B cell (primary cell): ENCODE measurements around the gene EIF4A3. TPM values are rescaled to one million over a fixed set of nuclear protein-coding genes. Genes with fewer than 3 reads are reported as not detected.

Experiments used
- ATAC-seq: fragments of 200-7000 bp; cut with Tn5 transposase; one replicate; pipeline ENCODE4 v1.10.0; 2021; ENCODE audit warnings: low read depth, mild to moderate bottlenecking, moderate number of reproducible peaks, moderate library complexity
- CTCF ChIA-PET: fragments of 350-600 bp; sonication (Branson Sonifier 250); formaldehyde crosslinking; loops from one replicate; lab custom pipeline; 2021; ENCODE audit warnings: antibody characterized with exemption, inconsistent platforms; lab: Charles Lee
- POLR2A ChIA-PET: fragments of 350-600 bp; sonication (Branson Sonifier 250); formaldehyde crosslinking; loops from one replicate; lab custom pipeline; 2021; ENCODE audit warnings: antibody characterized with exemption; lab: Charles Lee
- DNase-seq: peaks from one replicate; pipeline ENCODE4 v3.0.0; 2013
- H2AFZ ChIP-seq: 2 replicates; pipeline ENCODE4 v1.6.1; 2012; ENCODE audit warnings: mild to moderate bottlenecking, low read depth, low read length; ENCODE audit not compliant: insufficient read depth, poor library complexity, severe bottlenecking
- H3K27ac ChIP-seq, 2 donors: 1 replicate in 1 of 2; 2 replicates in 1 of 2; pipeline ENCODE4 v1.5.1; 2012 to 2013; ENCODE audit warnings: low read length in 2 of 2, mild to moderate bottlenecking in 2 of 2, moderate library complexity in 1 of 2
- H3K27me3 ChIP-seq, 4 experiments: fragments of 200-600 bp in 1 of 4; sonication (generic) in 1 of 4; replicated peaks in 1 of 4; 1 replicate in 2 of 4; 2 replicates in 2 of 4; pipeline versions ENCODE4 v1.6.1 to v1.7.0; 2013 to 2016; ENCODE audit warnings: low read length in 3 of 4, mild to moderate bottlenecking in 2 of 4, mixed read lengths in 1 of 4, moderate library complexity in 1 of 4; ENCODE audit not compliant: insufficient read depth in 4 of 4, control insufficient read depth in 3 of 4; ENCODE audit errors: control extremely low read depth in 1 of 4
- H3K36me3 ChIP-seq, 2 experiments: replicated peaks in 1 of 2; 1 replicate in 1 of 2; 2 replicates in 1 of 2; pipeline versions ENCODE4 v1.6.1 to v1.7.1; 2013; ENCODE audit warnings: low read length in 1 of 2; ENCODE audit not compliant: insufficient read depth in 2 of 2, control insufficient read depth in 1 of 2; ENCODE audit errors: control extremely low read depth in 1 of 2, extremely low read depth in 1 of 2
- H3K4me1 ChIP-seq, 2 donors: fragments of 200-600 bp in 1 of 2; sonication (generic) in 1 of 2; 1 replicate in 1 of 2; 2 replicates in 1 of 2; pipeline versions ENCODE4 v1.5.1 to v1.6.1; 2013 to 2017; ENCODE audit warnings: low read length in 2 of 2; ENCODE audit not compliant: control insufficient read depth in 2 of 2, insufficient read depth in 2 of 2
- H3K4me2 ChIP-seq: replicated peaks from 2 replicates; pipeline ENCODE3; 2012; ENCODE audit warnings: mild to moderate bottlenecking, low read depth, low read length; ENCODE audit not compliant: poor library complexity, severe bottlenecking
- H3K4me3 ChIP-seq, 5 experiments: fragments of 200-600 bp in 1 of 5; sonication (generic) in 1 of 5; 1 replicate in 3 of 5; 2 replicates in 2 of 5; pipeline versions ENCODE4 v1.5.1 to v1.7.0; 2011 to 2016; ENCODE audit warnings: low read length in 4 of 5, mild to moderate bottlenecking in 4 of 5, low read depth in 2 of 5, control low read depth in 1 of 5, moderate library complexity in 1 of 5; ENCODE audit not compliant: insufficient read depth in 1 of 5; ENCODE audit errors: control extremely low read depth in 1 of 5, extremely low read depth in 1 of 5
- H3K79me2 ChIP-seq: fragments of 200-600 bp; sonication (generic); one replicate; pipeline ENCODE4 v1.6.0; 2016; ENCODE audit warnings: low read length; ENCODE audit not compliant: control insufficient read depth, insufficient read depth
- H3K9ac ChIP-seq: fragments of 200-600 bp; sonication (generic); 2 replicates; pipeline ENCODE4 v1.6.1; 2017; ENCODE audit warnings: mild to moderate bottlenecking, low read length, moderate library complexity
- H3K9me3 ChIP-seq, 3 donors: one replicate each; pipeline versions ENCODE4 v1.6.1 to v1.7.1; 2013; ENCODE audit warnings: low read length in 2 of 3; ENCODE audit not compliant: control insufficient read depth in 2 of 3, insufficient read depth in 1 of 3; ENCODE audit errors: control extremely low read depth in 1 of 3
- H4K20me1 ChIP-seq: 2 replicates; pipeline ENCODE4 v1.6.0; 2012; ENCODE audit warnings: mild to moderate bottlenecking, low read length; ENCODE audit not compliant: insufficient read depth, control insufficient read depth, poor library complexity, severe bottlenecking
- H3K27ac Mint-ChIP-seq: one replicate; pipeline ENCODE4 v1.8.0; 2021; ENCODE audit warnings: mixed read lengths
- H3K27me3 Mint-ChIP-seq: one replicate; pipeline ENCODE4 v1.8.0; 2021; ENCODE audit warnings: mixed read lengths
- H3K4me1 Mint-ChIP-seq: one replicate; pipeline ENCODE4 v1.8.0; 2021; ENCODE audit warnings: mixed read lengths
- H3K4me3 Mint-ChIP-seq: one replicate; pipeline ENCODE4 v1.8.0; 2021; ENCODE audit warnings: mixed read lengths
- H3K9me3 Mint-ChIP-seq: one replicate; pipeline ENCODE4 v1.8.0; 2022; ENCODE audit warnings: mixed read lengths; ENCODE audit not compliant: insufficient read depth
- CTCF ChIP-seq: fragments of 200-600 bp; IDR thresholded peaks from one replicate; pipeline ENCODE4 v1.8.0; 2022; ENCODE audit warnings: antibody characterized with exemption, mild to moderate bottlenecking
- EZH2 ChIP-seq: IDR thresholded peaks from 2 replicates; pipeline ENCODE4 v1.6.1; 2012; ENCODE audit warnings: borderline replicate concordance, low read depth, mild to moderate bottlenecking, moderate library complexity, low read length; ENCODE audit not compliant: insufficient read depth, poor library complexity, severe bottlenecking
- WGBS: methylation state at CpG from one replicate; pipeline ENCODE4 v1.1.5; 2013; ENCODE audit warnings: missing lambda C conversion rate; ENCODE audit not compliant: insufficient coverage; 5-methylcytosine and 5-hydroxymethylcytosine counted together
- intact Hi-C: fragments of 100-400 bp; cut with micrococcal nuclease; formaldehyde crosslinking; loops from one replicate; pipeline ENCODE4 v1.10.0; 2022
- polyA plus RNA-seq: library from polyadenylated mRNA; depleted of rRNA; stranded (reverse); fragments of >200 nt; gene quantifications from 2 replicates; pipeline ENCODE4 v1.2.3, GENCODE V29; 2012
- total RNA-seq, 2 donors: library from RNA; stranded (reverse); fragments of 120-200 nt in 1 of 2; gene quantifications; 1 replicate in 1 of 2; 2 replicates in 1 of 2; pipeline versions ENCODE4 v1.2.3 to v1.2.4, GENCODE V29; 2013 to 2022

The EIF4A3 gene
- total and polyA plus RNA-seq, 2 donors (not counting 1 experiment from before 2014, with no cell fraction given): 86.0 to 137 TPM

GRCh38 chr17:80130992-80131391 is 15.9 kb downstream of the EIF4A3 start:
- no peak overlapping the region for H3K4me3 Mint-ChIP-seq
- POLR2A ChIA-PET: no interaction called here
- H3K27me3 Mint-ChIP-seq: peaks cover 4% of the 10 kb centered on the region
- Histone ChIP-seq H3K4me1 (no peaks in the 10 kb centered on the region), H3K9ac (no peak overlapping the region), H4K20me1 (no peaks in the 10 kb centered on the region), H3K27me3 (peaks cover 0 to 2% (median 0%) of the 10 kb centered on the region in 4 experiments), H3K27ac (no peak overlapping the region), H3K4me2 (no peak overlapping the region), H3K36me3 (peaks cover 0 to 29% of the 10 kb centered on the region in 2 experiments), H3K79me2 (no peaks in the 10 kb centered on the region), H3K9me3 (no peaks in the 10 kb centered on the region), H3K4me3 (no peak overlapping the region), H2AFZ (no peak overlapping the region)
- intact Hi-C loops: no loop called here
- no peak for ATAC-seq
- WGBS: 100% methylated on average over 1 of the region's 3 CpGs
- CTCF ChIA-PET: no interaction called here
- DNase-seq: no peak
- H3K27ac Mint-ChIP-seq: no peak overlapping the region
- no peaks in the 10 kb centered on the region for H3K9me3 Mint-ChIP-seq
- TF ChIP-seq CTCF (no peak), EZH2 (no peak)
- no peaks in the 10 kb centered on the region for H3K4me1 Mint-ChIP-seq

- no peaks in the 10 kb centered on the region for H3K4me1 Mint-ChIP-seq
- no peak overlapping the region for H3K27ac ChIP-seq
- intact Hi-C loops: no loop called here
- no peak overlapping the region for H3K4me3 Mint-ChIP-seq
- POLR2A ChIA-PET: no interaction called here
- TF ChIP-seq CTCF (no peak), EZH2 (no peak)
- H4K20me1 ChIP-seq: no peaks in the 10 kb centered on the region
- no peaks in the 10 kb centered on the region for H3K9me3 ChIP-seq
- H3K9me3 Mint-ChIP-seq: no peaks in the 10 kb centered on the region
- H3K4me3 ChIP-seq: no peak overlapping the region
- H3K9ac ChIP-seq: no peak overlapping the region
- peaks cover 0 to 12% of the 10 kb centered on the region in 2 experiments for H3K36me3 ChIP-seq
- H3K79me2 ChIP-seq: no peaks in the 10 kb centered on the region
- H2AFZ ChIP-seq: no peak overlapping the region
- no peaks in the 10 kb centered on the region for H3K4me1 ChIP-seq
- peaks cover 7% of the 10 kb centered on the region for H3K27me3 Mint-ChIP-seq
- CTCF ChIA-PET: interaction anchor here (1.9 kb wide), 1 partner anchor 28 kb away, joined by 7 read pairs; the partner anchor contains the start of gene GAA
- no peak overlapping the region for H3K4me2 ChIP-seq
- WGBS: 43% methylated on average over 3 of the region's 4 CpGs
- no peak for DNase-seq
- no peak for ATAC-seq
- H3K27ac Mint-ChIP-seq: no peak overlapping the region
- H3K27me3 ChIP-seq: peaks cover 0 to 4% (median 1%) of the 10 kb centered on the region in 4 experiments
These were observed 17.8 kb downstream of the EIF4A3 start for GRCh38 chr17:80129006-80129565.
